Spleen (tissue), 11 donors: ENCODE results near the gene QRFP. TPM values are rescaled to one million over a fixed set of nuclear protein-coding genes. Genes with fewer than 3 reads are reported as not detected.
"Not testable (repeated sequence)": the region's sequence is repeated elsewhere in the genome, so short reads cannot be mapped to it uniquely, and the experiment has no call there.

Experiments
- DNase-seq: peaks from one replicate; pipeline ENCODE4 v3.0.0-alpha.2; 2020
- H3K27ac ChIP-seq, 8 donors: fragments of 200-600 bp; sonication (generic) in 7 of 8; 1 replicate in 4 of 8; 2 replicates in 4 of 8; pipeline versions ENCODE4 v1.5.0 to v1.8.0; 2016 to 2021; ENCODE audit warnings: inconsistent platforms in 4 of 8, mild to moderate bottlenecking in 4 of 8, moderate library complexity in 1 of 8
- H3K27me3 ChIP-seq, 7 donors: fragments of 200-600 bp; sonication (generic) in 6 of 7; replicated peaks in 1 of 7; 1 replicate in 4 of 7; 2 replicates in 3 of 7; pipeline versions ENCODE4 v1.5.0 to v1.8.0; 2016 to 2021; ENCODE audit warnings: inconsistent platforms in 3 of 7, mild to moderate bottlenecking in 1 of 7
- H3K36me3 ChIP-seq, 6 donors: fragments of 200-600 bp; sonication (generic) in 5 of 6; 1 replicate in 4 of 6; 2 replicates in 2 of 6; pipeline versions ENCODE4 v1.5.0 to v1.8.0; 2016 to 2021; ENCODE audit warnings: inconsistent platforms in 2 of 6
- H3K4me1 ChIP-seq, 6 donors: fragments of 200-600 bp; sonication (generic) in 5 of 6; 1 replicate in 3 of 6; 2 replicates in 3 of 6; pipeline versions ENCODE4 v1.5.0 to v1.8.0; 2016 to 2021; ENCODE audit warnings: inconsistent platforms in 3 of 6
- H3K4me3 ChIP-seq, 8 donors: fragments of 200-600 bp; sonication (generic) in 7 of 8; 1 replicate in 4 of 8; 2 replicates in 4 of 8; pipeline versions ENCODE4 v1.5.0 to v1.8.0; 2016 to 2021; ENCODE audit warnings: inconsistent platforms in 4 of 8, mild to moderate bottlenecking in 4 of 8, moderate library complexity in 2 of 8
- H3K9me3 ChIP-seq, 8 donors: fragments of 200-600 bp; sonication (generic) in 7 of 8; 1 replicate in 4 of 8; 2 replicates in 4 of 8; pipeline versions ENCODE4 v1.5.0 to v1.8.0; 2016 to 2021; ENCODE audit warnings: inconsistent platforms in 4 of 8
- CTCF ChIP-seq, 11 experiments: fragments of 200-600 bp in 7 of 11; fragments of 450-650 bp in 4 of 11; sonication (generic) in 4 of 11; IDR thresholded peaks in 8 of 11; conservative IDR thresholded peaks in 3 of 11; 1 replicate in 7 of 11; 2 replicates in 4 of 11; pipeline versions ENCODE4 v1.4.0 to v1.8.0; 2016 to 2021; ENCODE audit warnings: antibody characterized with exemption in 11 of 11, inconsistent platforms in 4 of 11, mild to moderate bottlenecking in 1 of 11
- POLR2A ChIP-seq, 3 donors: fragments of 450-650 bp; IDR thresholded peaks; one replicate each; pipeline ENCODE4 v1.5.1; 2017; ENCODE audit warnings: antibody characterized with exemption in 3 of 3, mild to moderate bottlenecking in 1 of 3
- POLR2AphosphoS5 ChIP-seq, 3 donors: sonication (generic); formaldehyde crosslinking; IDR thresholded peaks; one replicate each; pipeline ENCODE4 v1.5.1; 2017; ENCODE audit warnings: antibody characterized with exemption in 3 of 3
- WGBS, 5 donors: extraction: QIAGEN DNeasy Blood & Tissue Kit in 3 of 5; methylation state at CpG; one replicate each; pipeline versions ENCODE4 v1.1.5 to v1.1.7; 2013 to 2018; 5-methylcytosine and 5-hydroxymethylcytosine counted together
- intact Hi-C: fragments of 100-400 bp; cut with DNase I; formaldehyde crosslinking; loops from one replicate; pipeline ENCODE4 v1.15.0; 2023; ENCODE audit warnings: low total_unique reads
- polyA plus RNA-seq, 3 donors: library from polyadenylated mRNA; stranded (reverse); fragments of 200-250 nt; gene quantifications; one replicate each; pipeline ENCODE4 v1.2.1, GENCODE V29; 2013
- total RNA-seq, 7 donors: library from RNA; depleted of rRNA in 3 of 7; stranded (reverse); fragments of >200 nt in 3 of 7; fragmentation: NEBNext Ultra II Directional in 4 of 7; extraction: Animal tissue kit (Norgen Biotek cat#: 25700) in 4 of 7; gene quantifications; one replicate each; pipeline versions ENCODE4 v1.1.0 to v1.2.1, GENCODE V29; 2016 to 2021
- donor health status: healthy with polysubstance abuse.
- donor health status: DM: no; HTN: no; CAD: no; lungs with moderate emphysema.
- donor health status: DM: no; HTN: no; CAD: no.
- donor health status: Bipolar disorder and iron deficiency.
- donor health status: healthy.
- donor health status: DM: no; HTN: no; CAD: no.
- donor health status: DM: yes; HTN: yes; CAD: no.

QRFP gene
- total and polyA plus RNA-seq, 10 donors: 0.13 to 0.16 TPM; not detected in 8

- TF ChIP-seq CTCF (IDR thresholded peaks at IDR 0.05 in 8 of 11, conservative IDR thresholded peaks at IDR 0.05 in 3 of 11) (no peak), POLR2A (IDR thresholded peaks at IDR 0.05) (no peak)
- intact Hi-C loops: no loop called here
Observed at GRCh38 chr9:130852801-130853200, 43.8 kb downstream of the QRFP start.

GRCh38 chr9:130849356-130849755 lies 47.3 kb downstream of the QRFP start:
- Histone ChIP-seq H3K4me1 (peaks cover 0 to 55% (median 29%) of the 10 kb centered on the region in 6 donors), H3K36me3 (peaks cover 0 to 10% (median 6%) of the 10 kb centered on the region in 6 donors), H3K27me3 (no peaks in the 10 kb centered on the region), H3K9me3 (no peaks in the 10 kb centered on the region), H3K4me3 (no peak overlapping the region), H3K27ac (peak overlapping the region in 2 of 8 donors; percentile 12 to 28)
- TF ChIP-seq POLR2A (IDR thresholded peaks at IDR 0.05) (no peak), CTCF (IDR thresholded peaks at IDR 0.05 in 8 of 11, conservative IDR thresholded peaks at IDR 0.05 in 3 of 11) (no peak), POLR2AphosphoS5 (IDR thresholded peaks at IDR 0.05) (no peak)
- intact Hi-C loops: no loop called here
- 87 to 95% (median 94%) methylated on average over 9 of the region's 9 CpGs for WGBS, 5 donors
- DNase-seq: no peak

More at GRCh38 chr9:130852801-130853200, 43.8 kb downstream of the QRFP start:
- peaks cover 0 to 21% (median 6%) of the 10 kb centered on the region in 6 donors for H3K4me1 ChIP-seq
- 85 to 95% (median 92%) methylated on average over 7 of the region's 7 CpGs for WGBS, 5 donors
- DNase-seq: no peak
- H3K36me3 ChIP-seq: peaks cover 0 to 44% (median 32%) of the 10 kb centered on the region in 6 donors
- H3K27me3 ChIP-seq: no peaks in the 10 kb centered on the region
- H3K4me3 ChIP-seq: no peak overlapping the region
- no peaks in the 10 kb centered on the region for H3K9me3 ChIP-seq
- H3K27ac ChIP-seq: no peak overlapping the region

- intact Hi-C loops, H3K27me3 ChIP-seq, H3K4me3 ChIP-seq, DNase-seq, H3K9me3 ChIP-seq, H3K36me3 ChIP-seq: not testable (repeated sequence)
- H3K4me1 ChIP-seq: peaks cover 0 to 63% (median 33%) of the 10 kb centered on the region in 6 donors
- peak overlapping the region in 7 of 8 donors; percentile 69 to 80 (median 77) for H3K27ac ChIP-seq
- 95 to 98% (median 97%) methylated on average over 8 of the region's 8 CpGs for WGBS, 5 donors
Observed at GRCh38 chr9:130848514-130848913, 48.1 kb downstream of the QRFP start.

GRCh38 chr9:130847306-130848217 lies 49.0 kb downstream of the QRFP start:
- no peak for DNase-seq
- H3K4me1 ChIP-seq: peaks cover 0 to 73% (median 37%) of the 10 kb centered on the region in 6 donors

More at GRCh38 chr9:130847306-130848217, 49.0 kb downstream of the QRFP start:
- no peaks in the 10 kb centered on the region for H3K9me3 ChIP-seq
- no peaks in the 10 kb centered on the region for H3K36me3 ChIP-seq
- H3K27ac ChIP-seq: peak overlapping the region in 7 of 8 donors; percentile 69 to 80 (median 77)
- intact Hi-C loops: no loop called here
- H3K4me3 ChIP-seq: no peak overlapping the region
- 37 to 63% (median 49%) methylated on average over 13 of the region's 13 CpGs for WGBS, 5 donors
- H3K27me3 ChIP-seq: no peaks in the 10 kb centered on the region
- TF ChIP-seq POLR2A (IDR thresholded peaks at IDR 0.05): no peak
- TF ChIP-seq POLR2AphosphoS5 (IDR thresholded peaks at IDR 0.05): peak in 1 of 3 donors; percentile 74
- no peak for TF ChIP-seq CTCF (IDR thresholded peaks at IDR 0.05 in 8 of 11, conservative IDR thresholded peaks at IDR 0.05 in 3 of 11)
